Nephron (organoid): ENCODE results near the gene MANBA.
"Not testable (repeated sequence)": the region's sequence is repeated elsewhere in the genome, so short reads cannot be mapped to it uniquely, and the experiment has no call there.

Source experiments
- H3K27ac Mint-ChIP-seq, 3 experiments: 2 replicates each; pipeline ENCODE4 v1.8.0; 2020; ENCODE audit warnings: mixed read lengths in 3 of 3, mild to moderate bottlenecking in 2 of 3, moderate library complexity in 1 of 3
- H3K27me3 Mint-ChIP-seq: 2 replicates; pipeline ENCODE4 v1.8.0; 2021; ENCODE audit warnings: low read depth, mild to moderate bottlenecking, moderate library complexity, mixed read lengths
- H3K36me3 Mint-ChIP-seq: 2 replicates; pipeline ENCODE4 v1.8.0; 2020; ENCODE audit warnings: low read depth, mixed read lengths
- H3K4me1 Mint-ChIP-seq: 2 replicates; pipeline ENCODE4 v1.8.0; 2020; ENCODE audit warnings: mixed read lengths
- H3K4me3 Mint-ChIP-seq, 3 experiments: 2 replicates each; pipeline ENCODE4 v1.8.0; 2020; ENCODE audit warnings: mild to moderate bottlenecking in 3 of 3, mixed read lengths in 3 of 3, moderate library complexity in 2 of 3
- H3K9me3 Mint-ChIP-seq: 2 replicates; pipeline ENCODE4 v1.8.0; 2020; ENCODE audit warnings: mixed read lengths
- CTCF ChIP-seq, 3 experiments: fragments of 200-600 bp; sonication (generic); IDR thresholded peaks; one replicate each; pipeline ENCODE4 v1.5.0; 2021; ENCODE audit warnings: antibody characterized with exemption in 3 of 3; ENCODE audit not compliant: unreplicated experiment in 3 of 3

Gene MANBA

GRCh38 chr4:102734591-102735385 lies 26.0 kb downstream of the MANBA start:
- Mint-ChIP-seq H3K27me3 (no peaks in the 10 kb centered on the region), H3K27ac (no peak overlapping the region), H3K9me3 (peaks cover 19% of the 10 kb centered on the region), H3K4me1 (peaks cover 8% of the 10 kb centered on the region), H3K36me3 (peaks cover 21% of the 10 kb centered on the region), H3K4me3 (no peak overlapping the region)
- no peak for TF ChIP-seq CTCF (IDR thresholded peaks at IDR 0.05; ENCODE audit: unreplicated experiment in 3 of 3)

GRCh38 chr4:102734116-102734515 lies 26.7 kb downstream of the MANBA start:
- Mint-ChIP-seq H3K36me3 (peaks cover 24% of the 10 kb centered on the region), H3K27ac (no peak overlapping the region), H3K4me1 (peaks cover 8% of the 10 kb centered on the region), H3K9me3 (peaks cover 13% of the 10 kb centered on the region), H3K4me3 (no peak overlapping the region), H3K27me3 (no peaks in the 10 kb centered on the region)
- TF ChIP-seq CTCF (IDR thresholded peaks at IDR 0.05; ENCODE audit: unreplicated experiment in 3 of 3), result no peak

- H3K27ac Mint-ChIP-seq, result no peak overlapping the region
- no peak overlapping the region for H3K4me3 Mint-ChIP-seq
- peaks cover 18% of the 10 kb centered on the region for H3K36me3 Mint-ChIP-seq
- no peak for TF ChIP-seq CTCF (IDR thresholded peaks at IDR 0.05; ENCODE audit: unreplicated experiment in 3 of 3)
- peaks cover 8% of the 10 kb centered on the region for H3K4me1 Mint-ChIP-seq
- no peaks in the 10 kb centered on the region for H3K27me3 Mint-ChIP-seq
- peaks cover 4% of the 10 kb centered on the region for H3K9me3 Mint-ChIP-seq
These were observed 27.7 kb downstream of the MANBA start for GRCh38 chr4:102733084-102733483.

GRCh38 chr4:102732678-102733077 lies 28.1 kb downstream of the MANBA start:
- peak overlapping the region in 1 of 3 experiments; percentile 8 for H3K27ac Mint-ChIP-seq
- no peaks in the 10 kb centered on the region for H3K27me3 Mint-ChIP-seq
- H3K4me3 Mint-ChIP-seq, result no peak overlapping the region
- peaks cover 4% of the 10 kb centered on the region for H3K9me3 Mint-ChIP-seq
- H3K36me3 Mint-ChIP-seq, result peaks cover 18% of the 10 kb centered on the region
- no peak for TF ChIP-seq CTCF (IDR thresholded peaks at IDR 0.05; ENCODE audit: unreplicated experiment in 3 of 3)
- H3K4me1 Mint-ChIP-seq, result peaks cover 8% of the 10 kb centered on the region

- Mint-ChIP-seq H3K4me1 (peaks cover 8% of the 10 kb centered on the region), H3K36me3 (peaks cover 13% of the 10 kb centered on the region), H3K27me3 (no peaks in the 10 kb centered on the region), H3K9me3 (peaks cover 4% of the 10 kb centered on the region), H3K27ac (no peak overlapping the region), H3K4me3 (no peak overlapping the region)
- no peak for TF ChIP-seq CTCF (IDR thresholded peaks at IDR 0.05; ENCODE audit: unreplicated experiment in 3 of 3)
These were observed 29.7 kb downstream of the MANBA start for GRCh38 chr4:102730968-102731533.

GRCh38 chr4:102729486-102729885 lies 31.3 kb downstream of the MANBA start:
- peaks cover 13% of the 10 kb centered on the region for H3K36me3 Mint-ChIP-seq
- H3K4me1 Mint-ChIP-seq, H3K27me3 Mint-ChIP-seq, H3K4me3 Mint-ChIP-seq, H3K27ac Mint-ChIP-seq, H3K9me3 Mint-ChIP-seq: not testable (repeated sequence)

GRCh38 chr4:102726919-102727318 lies 33.8 kb downstream of the MANBA start:
- not testable (repeated sequence) for H3K27me3 Mint-ChIP-seq, H3K4me1 Mint-ChIP-seq, H3K27ac Mint-ChIP-seq, H3K9me3 Mint-ChIP-seq, H3K4me3 Mint-ChIP-seq
- H3K36me3 Mint-ChIP-seq, result peaks cover 16% of the 10 kb centered on the region
